Suprapubic skin (tissue), 4 donors: ENCODE measurements around the gene UQCC5.

Experiments
- POLR2A ChIP-seq, 2 donors: fragments of 450-650 bp; IDR thresholded peaks; one replicate each; pipeline ENCODE4 v1.6.1; 2017; ENCODE audit warnings: antibody characterized with exemption in 2 of 2, mild to moderate bottlenecking in 2 of 2, moderate library complexity in 2 of 2
- POLR2AphosphoS5 ChIP-seq, 3 donors: sonication (generic); formaldehyde crosslinking; IDR thresholded peaks; one replicate each; pipeline ENCODE4 v1.6.1; 2017; ENCODE audit warnings: antibody characterized with exemption in 3 of 3

DNA sequence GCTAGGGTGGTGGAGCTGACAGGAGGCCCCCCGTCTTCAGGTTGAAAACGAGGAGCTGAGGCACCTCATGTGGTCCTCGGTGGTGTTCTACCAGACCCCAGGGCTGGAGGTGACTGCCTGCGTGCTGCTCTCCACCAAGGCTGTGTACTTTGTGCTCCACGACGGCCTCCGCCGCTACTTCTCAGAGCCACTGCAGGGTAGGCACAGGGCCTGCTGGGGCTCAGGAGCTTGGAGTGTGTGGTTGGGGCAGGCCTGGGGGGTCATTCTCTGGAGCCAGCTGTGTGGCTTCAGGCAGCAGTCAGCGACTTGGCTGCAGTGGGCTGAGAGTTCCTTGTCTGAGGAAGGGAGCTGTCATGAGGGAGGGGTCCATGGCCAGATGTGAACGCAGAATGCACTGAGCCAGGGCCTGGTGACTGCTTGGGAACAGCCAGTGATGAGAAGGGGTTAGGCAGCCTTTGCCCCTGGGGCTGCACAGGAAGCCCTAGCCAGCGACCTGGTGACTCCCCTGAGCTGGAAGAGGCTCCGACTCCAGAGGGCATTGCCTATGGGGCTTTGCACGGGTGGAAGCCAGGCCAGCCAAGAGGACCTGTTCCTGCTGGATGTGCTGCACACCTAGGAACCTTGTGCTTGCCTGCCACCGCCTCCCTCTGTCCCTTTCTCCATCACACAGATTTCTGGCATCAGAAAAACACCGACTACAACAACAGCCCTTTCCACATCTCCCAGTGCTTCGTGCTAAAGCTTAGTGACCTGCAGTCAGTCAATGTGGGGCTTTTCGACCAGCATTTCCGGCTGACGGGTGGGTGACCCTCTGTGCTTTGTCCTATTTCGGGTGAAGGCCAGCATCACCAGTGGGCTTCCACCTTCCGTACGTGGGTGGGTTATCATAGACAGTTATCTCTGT, 46.1 kb upstream of the UQCC5 start:
- TF ChIP-seq POLR2A (IDR thresholded peaks at IDR 0.05) (no peak), POLR2AphosphoS5 (IDR thresholded peaks at IDR 0.05) (no peak)
